ENCODE results near the gene AVPR2.
A peak's percentile ranks its signal among the peaks of the same experiment; 100 is the strongest.

The AVPR2 gene

DNA sequence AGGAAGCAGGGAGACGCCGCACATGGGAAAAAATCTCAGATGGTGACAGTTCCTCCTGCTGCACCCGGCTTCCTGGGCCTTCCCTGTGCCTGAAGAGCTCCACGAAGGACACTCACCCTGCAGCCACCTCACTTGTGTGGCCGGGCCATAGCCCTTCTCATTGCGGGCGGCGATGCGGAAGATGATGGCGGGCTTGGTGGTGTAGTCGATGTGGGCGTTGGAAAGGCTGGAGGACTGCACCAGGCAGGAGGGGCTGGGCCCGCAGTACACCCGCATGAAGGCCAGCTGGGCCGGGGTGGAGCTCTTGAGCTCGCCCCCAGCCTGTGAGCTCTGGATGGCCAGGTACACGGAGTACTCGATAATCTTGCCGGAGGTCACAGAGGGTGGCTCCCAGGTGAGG, 45.7 kb downstream of the AVPR2 start:
- POLR2A ChIA-PET = interaction anchor here (1.2 to 5.2 kb wide), 4 partner anchors 15 to 22 kb away, joined by 3 to 24 read pairs (median 6); partner anchors contain the start of genes HCFC1, NAA10 and TMEM187
- Histone ChIP-seq H3K9me3 (ENCODE audit: control insufficient read depth, insufficient read depth, low read depth, low read length) (no peaks in the 10 kb centered on the region), H3K36me3 (ENCODE audit: control insufficient read depth in 2 of 2, insufficient read depth in 1 of 2, low read length in 2 of 2) (peaks cover 26 to 75% of the 10 kb centered on the region in 2 experiments), H3K4me3 (ENCODE audit: low read depth, low read length) (no peak overlapping the region), H3K27ac (ENCODE audit: extremely low read depth, low read depth, low read length) (no peak overlapping the region), H3K4me1 (ENCODE audit: control insufficient read depth, insufficient read depth, low read length) (no peaks in the 10 kb centered on the region; the same call in 1 of the 2 replicates)
- TF ChIP-seq ZNF596 (tag by site-specific recombination; IDR thresholded peaks at IDR 0.05) (no peak), HIC1 (tag by site-specific recombination; IDR thresholded peaks at IDR 0.05) (no peak), ZFHX2 (tag by site-specific recombination; conservative IDR thresholded peaks at IDR 0.05) (peak; percentile 26), ZNF292 (tag by site-specific recombination; IDR thresholded peaks at IDR 0.05; ENCODE audit: borderline replicate concordance, low read depth) (no peak), EGR2 (tag by site-specific recombination; IDR thresholded peaks at IDR 0.05; ENCODE audit: low read depth) (peak; percentile 52; the same call in 1 of the 2 replicates)
- CTCF ChIA-PET = interaction anchor here (0.6 to 10.9 kb wide), 11 partner anchors 8 to 746 kb away, joined by 3 to 267 read pairs (median 4); partner anchors contain the start of genes ARHGAP4, HCFC1, NAA10 and PLXNB3

DNA sequence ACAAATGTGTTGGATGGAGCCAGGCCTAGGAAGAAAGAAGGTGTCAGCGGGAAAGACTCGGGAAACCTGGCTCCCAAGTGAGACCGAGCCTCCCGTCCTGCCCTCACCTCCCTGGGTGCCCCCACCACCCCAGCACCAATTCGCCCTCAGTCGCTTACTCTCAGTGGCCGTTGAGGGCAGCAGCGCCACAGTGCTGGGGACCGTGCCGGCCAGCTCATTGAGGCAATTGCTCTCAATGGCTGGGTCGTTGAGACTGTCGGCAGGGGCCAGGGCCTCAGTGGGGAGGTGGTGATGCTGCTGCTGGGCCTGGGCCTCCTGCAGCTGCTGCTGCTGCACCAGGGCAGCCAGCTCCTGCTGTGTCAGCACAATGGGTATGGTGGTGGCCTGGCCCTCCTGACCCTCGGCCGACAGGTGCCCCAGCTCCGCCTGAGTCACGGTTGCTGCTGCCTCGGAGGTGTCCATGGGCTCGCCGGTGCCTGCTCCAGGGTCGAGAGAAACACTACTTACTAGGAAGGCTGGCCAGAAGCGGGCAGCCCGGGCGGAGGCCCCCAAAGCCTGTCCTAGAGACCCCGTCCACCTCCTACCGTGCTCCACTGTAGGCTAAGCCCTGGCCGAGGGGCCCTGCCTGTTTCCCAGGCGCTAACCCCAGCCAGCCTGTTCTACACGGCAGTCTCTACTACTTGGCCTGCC, 47.4 kb downstream of the AVPR2 start:
- no peaks in the 10 kb centered on the region for H3K9me3 ChIP-seq (ENCODE audit: control insufficient read depth, insufficient read depth, low read depth, low read length)
- no peak overlapping the region for H3K27ac ChIP-seq (ENCODE audit: extremely low read depth, low read depth, low read length)
- no peaks in the 10 kb centered on the region; the same call in 1 of the 2 replicates for H3K4me1 ChIP-seq (ENCODE audit: control insufficient read depth, insufficient read depth, low read length)
- POLR2A ChIA-PET = interaction anchor here (0.6 to 5.2 kb wide), 2 partner anchors 12 to 20 kb away, joined by 3 to 24 read pairs; partner anchors contain the start of genes HCFC1 and TMEM187
- H3K36me3 ChIP-seq (ENCODE audit: control insufficient read depth in 2 of 2, insufficient read depth in 1 of 2, low read length in 2 of 2) = peaks cover 26 to 92% of the 10 kb centered on the region in 2 experiments
- TF ChIP-seq ZNF366 (tag by site-specific recombination; conservative IDR thresholded peaks at IDR 0.05) = no peak
- TF ChIP-seq, protein P1, sequence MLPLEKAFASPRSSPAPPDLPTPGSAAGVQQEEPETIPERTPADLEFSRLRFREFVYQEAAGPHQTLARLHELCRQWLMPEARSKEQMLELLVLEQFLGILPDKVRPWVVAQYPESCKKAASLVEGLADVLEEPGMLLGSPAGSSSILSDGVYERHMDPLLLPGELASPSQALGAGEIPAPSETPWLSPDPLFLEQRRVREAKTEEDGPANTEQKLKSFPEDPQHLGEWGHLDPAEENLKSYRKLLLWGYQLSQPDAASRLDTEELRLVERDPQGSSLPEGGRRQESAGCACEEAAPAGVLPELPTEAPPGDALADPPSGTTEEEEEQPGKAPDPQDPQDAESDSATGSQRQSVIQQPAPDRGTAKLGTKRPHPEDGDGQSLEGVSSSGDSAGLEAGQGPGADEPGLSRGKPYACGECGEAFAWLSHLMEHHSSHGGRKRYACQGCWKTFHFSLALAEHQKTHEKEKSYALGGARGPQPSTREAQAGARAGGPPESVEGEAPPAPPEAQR (tag by site-specific recombination; IDR thresholded peaks at IDR 0.05) = no peak
- TF ChIP-seq, protein P2, sequence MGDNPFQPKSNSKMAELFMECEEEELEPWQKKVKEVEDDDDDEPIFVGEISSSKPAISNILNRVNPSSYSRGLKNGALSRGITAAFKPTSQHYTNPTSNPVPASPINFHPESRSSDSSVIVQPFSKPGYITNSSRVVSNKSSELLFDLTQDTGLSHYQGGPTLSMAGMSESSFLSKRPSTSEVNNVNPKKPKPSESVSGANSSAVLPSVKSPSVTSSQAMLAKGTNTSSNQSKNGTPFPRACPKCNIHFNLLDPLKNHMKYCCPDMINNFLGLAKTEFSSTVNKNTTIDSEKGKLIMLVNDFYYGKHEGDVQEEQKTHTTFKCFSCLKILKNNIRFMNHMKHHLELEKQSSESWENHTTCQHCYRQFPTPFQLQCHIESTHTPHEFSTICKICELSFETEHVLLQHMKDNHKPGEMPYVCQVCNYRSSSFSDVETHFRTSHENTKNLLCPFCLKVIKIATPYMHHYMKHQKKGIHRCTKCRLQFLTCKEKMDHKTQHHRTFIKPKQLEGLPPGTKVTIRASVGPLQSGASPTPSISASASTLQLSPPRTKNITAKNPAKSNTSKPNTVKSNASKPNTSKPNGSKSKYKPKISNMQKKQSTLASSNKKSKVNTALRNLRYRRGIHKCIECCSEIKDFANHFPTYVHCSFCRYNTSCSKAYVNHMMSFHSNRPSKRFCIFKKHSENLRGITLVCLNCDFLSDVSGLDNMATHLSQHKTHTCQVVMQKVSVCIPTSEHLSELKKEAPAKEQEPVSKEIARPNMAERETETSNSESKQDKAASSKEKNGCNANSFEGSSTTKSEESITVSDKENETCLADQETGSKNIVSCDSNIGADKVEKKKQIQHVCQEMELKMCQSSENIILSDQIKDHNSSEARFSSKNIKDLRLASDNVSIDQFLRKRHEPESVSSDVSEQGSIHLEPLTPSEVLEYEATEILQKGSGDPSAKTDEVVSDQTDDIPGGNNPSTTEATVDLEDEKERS (tag by site-specific recombination; IDR thresholded peaks at IDR 0.05) = no peak
- TF ChIP-seq ZIC2 (tag by site-specific recombination; IDR thresholded peaks at IDR 0.05) = peak; percentile 80
- no peak for TF ChIP-seq ZNF140 (tag by site-specific recombination; IDR thresholded peaks at IDR 0.05)
- TF ChIP-seq ZNF624 (tag by site-specific recombination; IDR thresholded peaks at IDR 0.05) = no peak
- no peak for TF ChIP-seq RBAK (tag by site-specific recombination; IDR thresholded peaks at IDR 0.05)
- no peak for TF ChIP-seq ZNF335 (tag by site-specific recombination; conservative IDR thresholded peaks at IDR 0.05)
- no peak for TF ChIP-seq ZNF132 (tag by site-specific recombination; IDR thresholded peaks at IDR 0.05; ENCODE audit: borderline replicate concordance)
- no peak for TF ChIP-seq PRDM1 (tag by site-specific recombination; IDR thresholded peaks at IDR 0.05)
- no peak for TF ChIP-seq SP7 (tag by site-specific recombination; IDR thresholded peaks at IDR 0.05)
- peak; percentile 13; the same call in 1 of the 2 replicates for TF ChIP-seq GLIS2 (tag by site-specific recombination; IDR thresholded peaks at IDR 0.05)
- TF ChIP-seq ZFHX2 (tag by site-specific recombination; conservative IDR thresholded peaks at IDR 0.05) = no peak
- TF ChIP-seq, protein P3, sequence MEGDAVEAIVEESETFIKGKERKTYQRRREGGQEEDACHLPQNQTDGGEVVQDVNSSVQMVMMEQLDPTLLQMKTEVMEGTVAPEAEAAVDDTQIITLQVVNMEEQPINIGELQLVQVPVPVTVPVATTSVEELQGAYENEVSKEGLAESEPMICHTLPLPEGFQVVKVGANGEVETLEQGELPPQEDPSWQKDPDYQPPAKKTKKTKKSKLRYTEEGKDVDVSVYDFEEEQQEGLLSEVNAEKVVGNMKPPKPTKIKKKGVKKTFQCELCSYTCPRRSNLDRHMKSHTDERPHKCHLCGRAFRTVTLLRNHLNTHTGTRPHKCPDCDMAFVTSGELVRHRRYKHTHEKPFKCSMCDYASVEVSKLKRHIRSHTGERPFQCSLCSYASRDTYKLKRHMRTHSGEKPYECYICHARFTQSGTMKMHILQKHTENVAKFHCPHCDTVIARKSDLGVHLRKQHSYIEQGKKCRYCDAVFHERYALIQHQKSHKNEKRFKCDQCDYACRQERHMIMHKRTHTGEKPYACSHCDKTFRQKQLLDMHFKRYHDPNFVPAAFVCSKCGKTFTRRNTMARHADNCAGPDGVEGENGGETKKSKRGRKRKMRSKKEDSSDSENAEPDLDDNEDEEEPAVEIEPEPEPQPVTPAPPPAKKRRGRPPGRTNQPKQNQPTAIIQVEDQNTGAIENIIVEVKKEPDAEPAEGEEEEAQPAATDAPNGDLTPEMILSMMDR (tag by site-specific recombination; IDR thresholded peaks at IDR 0.05) = no peak
- CTCF ChIA-PET = interaction anchor here (0.6 to 10.9 kb wide), 11 partner anchors 10 to 955 kb away, joined by 3 to 267 read pairs (median 3); partner anchors contain the start of genes ARHGAP4 and NAA10
- no peak overlapping the region for H3K4me3 ChIP-seq (ENCODE audit: low read depth, low read length)
